SU-DHL-6 (cell line): ENCODE data around the gene HSD17B4.

ENCODE experiments used
- EZH2phosphoT487 ChIP-seq: fragments of 200-600 bp; sonication (generic), shearing (Covaris generic); conservative IDR thresholded peaks from 2 replicates; pipeline ENCODE4 v1.6.1; 2018; ENCODE audit warnings: mild to moderate bottlenecking, antibody characterized with exemption, low read length, moderate library complexity, mixed read lengths
- TF ChIP-seq, protein P1 (sequence below): fragments of 200-600 bp; sonication (generic); IDR thresholded peaks from one replicate; pipeline ENCODE4 v1.5.1; 2017; ENCODE audit warnings: antibody characterized with exemption, mild to moderate bottlenecking, low read length, moderate library complexity; ENCODE audit not compliant: insufficient read depth, poor library complexity, severe bottlenecking

DNA sequence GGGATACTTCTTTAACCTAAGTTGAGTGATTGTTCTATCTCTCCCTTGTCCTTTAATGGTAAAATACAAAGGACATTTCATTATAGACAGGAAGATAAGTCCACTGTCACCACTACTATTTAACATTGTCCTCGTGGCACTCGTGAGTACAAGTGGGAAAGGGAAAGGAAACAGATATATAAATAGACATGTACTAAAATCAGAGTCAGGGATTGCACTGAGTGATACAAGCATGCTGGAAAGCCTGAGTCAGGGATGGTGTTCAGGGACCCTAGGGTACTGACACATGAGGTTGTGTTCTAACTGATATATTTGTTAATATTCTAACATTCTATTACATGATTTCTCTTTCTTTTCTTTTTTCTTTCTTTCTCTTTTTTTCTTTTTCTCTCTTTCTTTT lies 102.3 kb downstream of the HSD17B4 start:
- TF ChIP-seq, protein P1, sequence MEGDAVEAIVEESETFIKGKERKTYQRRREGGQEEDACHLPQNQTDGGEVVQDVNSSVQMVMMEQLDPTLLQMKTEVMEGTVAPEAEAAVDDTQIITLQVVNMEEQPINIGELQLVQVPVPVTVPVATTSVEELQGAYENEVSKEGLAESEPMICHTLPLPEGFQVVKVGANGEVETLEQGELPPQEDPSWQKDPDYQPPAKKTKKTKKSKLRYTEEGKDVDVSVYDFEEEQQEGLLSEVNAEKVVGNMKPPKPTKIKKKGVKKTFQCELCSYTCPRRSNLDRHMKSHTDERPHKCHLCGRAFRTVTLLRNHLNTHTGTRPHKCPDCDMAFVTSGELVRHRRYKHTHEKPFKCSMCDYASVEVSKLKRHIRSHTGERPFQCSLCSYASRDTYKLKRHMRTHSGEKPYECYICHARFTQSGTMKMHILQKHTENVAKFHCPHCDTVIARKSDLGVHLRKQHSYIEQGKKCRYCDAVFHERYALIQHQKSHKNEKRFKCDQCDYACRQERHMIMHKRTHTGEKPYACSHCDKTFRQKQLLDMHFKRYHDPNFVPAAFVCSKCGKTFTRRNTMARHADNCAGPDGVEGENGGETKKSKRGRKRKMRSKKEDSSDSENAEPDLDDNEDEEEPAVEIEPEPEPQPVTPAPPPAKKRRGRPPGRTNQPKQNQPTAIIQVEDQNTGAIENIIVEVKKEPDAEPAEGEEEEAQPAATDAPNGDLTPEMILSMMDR: no peak
- TF ChIP-seq EZH2phosphoT487: no peak
